Left lobe of liver (tissue), 2 donors: ENCODE results near the gene MCM3. TPM values are rescaled to one million over a fixed set of nuclear protein-coding genes. Genes with fewer than 3 reads are reported as not detected.

Experiments used
- ATAC-seq: fragments of 200-7000 bp; cut with Tn5 transposase; one replicate; pipeline ENCODE4 v1.9.1; 2020; ENCODE audit warnings: mild to moderate bottlenecking, moderate library complexity
- DNase-seq: peaks from one replicate; pipeline ENCODE4 v3.0.0-alpha.2; 2020; ENCODE audit warnings: low spot score
- total RNA-seq: library from RNA; stranded (reverse); gene quantifications from one replicate; pipeline ENCODE4 v1.2.1, GENCODE V29; 2021
- donor health status: DM: no; HTN: no; CAD: no; lungs with moderate emphysema.
- donor health status: DM: no; HTN: yes; CAD: no.

The MCM3 gene
- total RNA-seq = 7.8 TPM

DNA sequence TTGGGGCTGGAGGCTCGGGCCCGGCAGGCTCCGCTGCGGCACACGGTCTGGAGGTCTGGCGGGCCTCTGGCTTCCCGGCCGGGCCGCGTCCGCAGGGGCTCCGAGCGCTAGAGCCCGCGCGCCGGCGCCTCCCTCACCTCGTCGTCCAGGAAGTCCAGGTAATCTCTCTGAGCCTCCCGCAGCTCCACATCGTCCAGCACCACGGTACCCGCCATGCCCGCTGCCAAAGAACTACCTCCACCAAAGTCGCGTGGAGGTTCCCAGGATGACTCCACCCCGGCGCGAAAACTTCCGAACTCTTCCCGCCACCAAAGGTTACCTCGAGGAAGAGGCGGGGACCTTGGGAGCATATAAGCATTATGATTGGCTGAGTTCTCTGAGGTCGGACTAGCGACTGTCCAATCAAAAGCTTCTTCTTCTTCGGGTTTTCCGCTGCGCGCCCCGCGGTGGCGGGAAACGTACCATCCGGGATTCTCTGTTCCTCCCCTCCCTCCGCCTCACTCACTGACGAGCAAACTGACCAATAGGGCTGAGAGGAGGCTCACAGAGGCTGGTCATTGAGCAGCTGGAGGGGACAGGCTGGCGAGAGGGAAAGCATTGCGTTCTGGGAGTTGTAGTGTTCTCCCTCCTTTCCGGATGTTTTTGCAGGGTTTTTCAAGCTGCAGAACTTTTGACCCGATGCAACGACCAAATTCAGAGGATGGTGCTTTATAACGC lies at the start of gene MCM3:
TSS of gene MCM3 (minus strand) at position 283 of the 717 bp plus-strand sequence. CDS start at position 215, 68 bp downstream.
- ATAC-seq (peak; percentile 98), DNase-seq (peak; percentile 98)

DNA sequence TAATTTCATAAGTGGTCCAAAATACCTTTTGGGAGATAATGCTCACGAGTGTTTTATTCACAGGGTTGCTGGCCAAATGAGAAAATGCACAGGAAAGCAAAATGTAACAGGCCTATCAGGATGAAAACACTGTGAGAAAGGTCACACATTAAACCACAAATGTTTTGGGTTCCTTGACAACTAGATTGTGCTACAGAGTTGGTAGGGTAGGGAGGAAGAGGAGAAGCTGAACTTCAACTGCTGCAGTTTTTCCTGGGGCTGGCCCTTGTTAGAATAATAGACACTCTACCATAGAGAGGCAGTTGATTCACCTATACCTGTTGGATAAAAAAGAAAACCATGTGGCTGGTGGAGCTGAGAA lies 49.3 kb upstream of the MCM3 start:
- ATAC-seq = no peak

DNA sequence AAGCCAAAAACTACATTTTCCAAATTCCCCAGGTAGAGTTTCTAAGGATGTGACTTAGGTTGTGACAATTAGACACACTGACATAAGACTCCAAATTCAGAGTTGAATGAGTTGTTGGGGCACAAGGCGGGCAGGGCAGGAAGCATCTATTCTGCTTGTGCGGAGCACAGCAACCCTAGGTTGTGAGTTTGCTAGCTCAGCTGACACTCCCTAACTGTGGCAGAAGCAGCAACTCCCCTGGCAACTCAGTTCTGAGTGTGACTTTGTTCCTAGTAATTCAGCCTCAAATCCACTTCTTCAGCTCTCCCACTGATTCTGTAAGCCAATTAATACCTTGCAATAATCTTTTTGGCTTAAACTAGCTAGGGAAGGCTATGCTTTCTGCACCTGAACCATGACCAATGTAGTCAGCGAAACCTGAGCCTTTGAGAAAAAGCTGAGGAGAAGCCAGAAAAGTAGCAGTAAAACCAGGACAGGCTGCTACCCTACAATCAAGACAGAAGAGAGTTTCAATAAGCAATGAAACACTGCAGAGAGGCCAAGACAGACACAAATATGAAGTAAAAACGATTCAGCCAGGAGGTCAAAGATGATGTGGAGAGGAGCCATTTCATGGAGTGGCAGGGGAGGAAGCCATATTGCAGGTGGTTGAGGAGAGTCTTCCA lies 47.4 kb upstream of the MCM3 start:
- DNase-seq (no peak), ATAC-seq (no peak)

More for the DNA sequence above, 49.3 kb upstream of the MCM3 start:
- no peak for DNase-seq

DNA sequence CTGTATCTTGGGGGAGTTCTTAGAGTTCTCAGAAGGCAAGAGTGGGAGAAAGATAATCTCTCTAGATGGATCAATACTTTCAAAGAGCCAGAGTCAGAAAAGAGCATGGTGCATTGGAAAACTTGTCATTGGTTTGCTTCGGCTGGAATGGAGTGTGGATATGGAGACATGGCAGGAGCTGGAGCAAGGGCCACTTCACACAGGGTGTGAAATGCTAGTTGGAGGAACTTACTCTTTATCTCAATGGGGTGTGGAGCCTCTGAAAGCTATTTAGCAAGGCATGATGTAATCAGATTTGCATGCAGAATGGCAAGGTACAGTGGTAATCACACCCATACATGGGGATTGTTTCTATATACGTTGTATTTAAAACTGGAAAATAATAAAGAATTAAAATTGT lies 45.9 kb upstream of the MCM3 start:
- ATAC-seq (no peak), DNase-seq (no peak)

DNA sequence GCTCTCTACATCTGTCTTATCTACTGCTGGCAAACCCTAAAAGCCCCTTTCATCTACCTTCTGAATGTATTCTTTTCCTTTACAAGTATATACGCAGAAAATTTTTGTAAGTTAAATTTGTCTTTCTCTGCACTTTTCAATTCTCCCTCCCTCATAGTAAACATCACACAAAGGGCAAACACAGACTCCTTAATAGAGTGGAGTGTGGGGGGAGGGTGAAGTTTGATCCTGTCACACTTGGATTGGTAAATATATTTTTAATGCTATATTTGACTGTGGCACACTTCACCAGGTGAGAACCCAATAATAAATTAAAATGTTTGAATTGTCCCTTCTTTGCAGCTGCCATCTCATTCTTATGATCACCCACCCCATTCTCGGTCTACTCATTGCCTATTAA lies 44.2 kb upstream of the MCM3 start:
- ATAC-seq = no peak
- no peak for DNase-seq

DNA sequence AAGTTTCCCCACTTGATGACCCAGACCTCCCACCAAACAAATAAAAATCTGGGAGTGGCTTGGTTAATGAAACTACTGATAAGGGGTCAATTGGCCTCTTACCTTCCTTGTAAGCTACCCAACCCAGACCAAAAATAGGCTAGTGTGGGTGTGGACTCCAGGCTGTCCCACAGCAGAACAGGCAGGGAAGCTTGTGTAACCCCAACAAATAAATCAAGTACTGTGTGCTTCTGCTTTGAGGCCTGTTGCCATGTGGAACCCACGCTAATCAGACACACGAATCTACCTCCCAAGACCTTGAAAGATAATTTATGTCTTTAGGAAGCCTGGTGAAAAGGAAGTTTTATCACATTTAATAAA lies 43.7 kb upstream of the MCM3 start:
- DNase-seq (no peak), ATAC-seq (no peak)

DNA sequence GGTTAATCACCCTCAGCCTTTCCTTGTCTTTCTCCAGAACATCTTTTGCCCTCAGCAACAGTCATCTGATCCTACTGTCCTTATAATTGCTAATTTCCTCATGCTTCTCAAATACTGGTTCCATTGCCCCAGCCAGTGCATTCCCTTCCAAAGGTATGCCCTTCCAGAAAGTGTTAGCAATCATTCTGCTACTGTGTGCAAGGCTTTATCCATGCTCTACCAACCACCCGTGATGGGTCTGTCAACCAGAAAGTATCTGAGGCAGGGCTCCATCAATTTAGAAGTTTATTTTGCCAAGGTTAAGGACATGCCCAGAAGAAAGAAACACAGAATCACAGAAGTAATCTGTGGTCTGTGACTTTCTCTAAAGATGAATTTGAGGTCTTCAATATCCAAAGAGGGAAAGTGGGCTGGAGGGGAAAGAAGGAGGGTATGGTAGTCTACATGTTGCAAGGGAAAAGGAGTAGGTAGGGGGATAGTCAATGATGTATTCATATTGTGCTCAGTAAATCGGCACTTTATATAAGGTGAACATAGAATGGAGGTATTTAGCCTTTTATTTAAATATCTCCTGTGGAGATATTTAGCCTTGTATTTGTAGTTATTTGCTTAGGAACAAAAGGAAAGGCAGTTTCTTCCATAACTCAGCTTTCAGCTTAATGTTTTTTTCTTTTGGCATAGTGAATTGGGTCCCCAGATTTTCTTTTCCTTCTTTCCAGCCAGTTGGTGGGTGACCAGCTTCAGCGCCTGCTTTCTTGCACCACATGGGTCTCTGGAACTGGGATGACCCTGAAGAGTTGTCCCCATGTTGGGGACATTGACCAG lies 42.2 kb upstream of the MCM3 start:
- ATAC-seq (no peak), DNase-seq (no peak)

DNA sequence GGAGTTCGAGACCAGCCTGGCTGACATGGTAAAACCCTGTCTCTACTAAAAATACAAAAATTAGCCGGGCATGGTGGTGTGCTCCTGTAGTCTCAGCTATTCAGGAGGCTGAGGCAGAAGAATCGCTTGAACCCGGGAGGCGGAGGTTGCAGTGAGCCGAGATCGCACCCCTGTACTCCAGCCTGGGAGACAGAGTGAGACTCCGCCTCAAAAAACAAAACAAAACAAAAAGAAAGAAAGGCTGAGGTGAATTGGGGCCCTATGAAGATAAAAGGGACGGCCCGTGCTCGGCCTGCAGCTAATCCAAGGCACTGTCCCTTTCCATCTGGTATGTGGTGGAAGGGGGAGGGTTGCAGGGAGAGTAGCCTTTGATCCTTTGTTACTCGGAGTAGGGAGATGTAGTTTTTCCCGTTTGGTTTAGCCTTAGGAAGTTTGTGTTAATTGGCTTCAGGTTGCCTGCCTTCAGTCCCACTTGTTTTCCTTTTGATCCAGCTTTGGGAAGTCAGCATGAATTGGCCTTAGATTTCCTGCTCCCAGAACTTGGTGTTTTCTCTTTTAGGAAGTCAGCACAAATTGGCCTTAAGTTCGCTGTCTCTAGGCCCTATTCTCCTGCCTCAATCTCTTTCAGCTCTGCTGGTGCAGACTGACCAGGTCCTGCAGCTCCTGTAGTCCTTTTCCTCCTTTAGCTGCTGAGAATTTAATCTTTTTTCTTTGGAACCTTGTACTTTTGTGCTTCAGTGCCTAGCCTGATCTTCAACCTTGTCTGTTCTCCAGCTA lies 41.3 kb upstream of the MCM3 start:
- ATAC-seq = no peak
- no peak for DNase-seq

DNA sequence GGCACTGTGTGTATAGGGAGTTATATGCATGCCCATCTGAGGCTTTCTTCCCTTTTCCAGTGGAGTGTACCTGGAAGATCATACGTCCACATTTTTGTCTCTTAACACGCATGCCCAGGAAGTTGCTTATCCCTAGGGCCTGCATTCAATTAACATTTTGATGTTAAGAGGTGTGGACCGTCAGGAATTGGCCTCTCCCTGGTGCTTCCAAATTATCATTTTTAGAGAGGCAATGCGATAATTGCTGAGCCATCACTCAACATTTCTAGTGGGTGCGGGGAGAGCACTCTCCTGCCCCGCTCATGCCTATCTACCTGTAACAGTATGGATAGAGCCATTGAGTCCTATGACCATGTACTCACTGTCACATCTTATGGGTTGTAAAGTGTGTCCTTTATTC lies 39.6 kb upstream of the MCM3 start:
- ATAC-seq (no peak), DNase-seq (no peak)

DNA sequence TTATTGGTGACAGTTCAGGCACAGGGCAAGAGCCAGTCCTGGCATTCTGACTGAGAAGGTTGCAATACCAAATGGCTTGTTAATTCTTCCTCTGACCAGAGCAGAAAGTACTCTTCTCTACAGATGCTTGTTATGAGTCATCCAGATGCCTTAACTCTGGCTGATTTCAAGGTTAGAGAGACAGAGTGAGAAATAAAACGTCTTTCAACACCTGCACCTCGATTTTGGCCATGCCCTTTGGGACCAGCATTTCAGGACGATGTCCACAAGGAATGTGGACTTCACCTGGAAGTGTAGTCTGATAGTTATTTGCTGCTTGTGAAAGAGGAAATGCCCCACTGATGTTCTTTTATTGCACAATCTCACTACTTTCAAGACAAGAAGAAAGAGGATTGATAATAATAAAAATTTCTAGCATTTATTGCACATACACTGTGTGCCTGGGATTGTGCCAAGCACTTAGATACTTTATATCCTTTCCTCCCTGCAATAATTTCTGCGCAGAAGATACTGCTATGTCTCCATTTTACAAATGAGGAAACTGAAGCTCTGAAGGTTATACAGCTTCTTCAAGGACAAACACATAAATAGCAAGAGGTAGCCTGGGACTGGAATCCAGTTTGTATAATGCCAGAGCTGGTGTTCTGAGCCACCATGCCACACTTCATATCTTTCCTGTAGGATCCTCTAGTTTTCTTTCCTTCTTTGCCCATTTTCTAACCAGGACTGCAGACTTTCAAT lies 33.5 kb upstream of the MCM3 start:
- no peak for DNase-seq
- no peak for ATAC-seq

DNA sequence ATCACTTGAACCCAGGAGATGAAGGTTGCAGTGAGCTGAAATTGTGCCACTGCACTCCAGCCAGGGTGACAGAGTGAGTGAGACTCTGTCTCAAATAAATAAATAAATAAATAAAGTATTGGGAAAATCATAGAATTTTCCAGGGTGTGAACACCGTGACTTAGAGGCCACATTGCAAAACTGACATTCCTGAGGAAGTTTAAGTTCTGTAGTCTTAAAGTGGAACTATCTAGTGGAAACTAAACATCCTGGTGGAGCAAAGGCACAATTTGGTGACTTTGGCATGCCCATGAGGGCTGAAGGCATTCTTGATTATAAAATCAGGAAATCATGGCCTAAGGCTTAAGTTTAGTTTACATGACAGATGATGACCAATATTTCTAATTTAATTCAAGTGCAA lies 32.7 kb upstream of the MCM3 start:
- DNase-seq (no peak), ATAC-seq (no peak)

DNA sequence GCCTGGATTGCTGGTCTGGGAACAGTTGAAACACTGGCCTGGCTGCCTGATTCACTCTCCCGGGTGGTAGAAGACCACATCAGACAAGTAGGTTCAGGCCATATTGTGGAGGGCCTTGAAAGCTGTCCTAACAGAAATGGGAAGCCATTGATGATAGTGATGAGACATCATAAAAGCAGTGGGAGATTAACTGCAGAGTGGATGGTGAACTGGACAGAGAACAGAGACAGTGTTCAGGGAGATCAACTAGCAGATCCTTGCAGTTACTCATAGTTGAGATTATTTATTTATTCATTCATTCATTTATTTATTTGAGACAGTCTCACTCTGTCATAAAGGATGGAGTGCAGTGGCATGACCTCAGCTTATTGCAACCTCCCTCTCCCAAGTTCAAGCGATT lies 30.2 kb upstream of the MCM3 start:
- ATAC-seq (no peak), DNase-seq (no peak)

DNA sequence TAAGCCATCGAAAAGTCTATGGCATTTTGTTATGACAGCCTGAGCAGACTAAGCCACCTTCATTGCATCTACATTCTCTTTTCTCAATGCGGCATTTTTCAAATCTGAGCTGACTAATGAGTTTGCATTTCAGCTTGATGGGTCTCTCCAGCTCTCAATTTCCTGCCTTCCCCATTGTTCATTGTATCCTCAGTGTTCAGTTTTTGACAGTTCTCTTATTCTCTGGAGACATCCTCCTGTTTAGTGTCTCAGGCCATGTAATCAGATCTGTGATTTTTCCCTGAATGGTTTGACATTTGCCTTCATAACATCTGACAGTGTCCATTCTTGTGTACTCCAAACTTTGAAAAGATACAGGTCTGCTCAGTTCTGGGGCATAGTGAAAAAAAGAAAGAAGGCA lies 27.9 kb upstream of the MCM3 start:
- ATAC-seq (no peak), DNase-seq (no peak)

DNA sequence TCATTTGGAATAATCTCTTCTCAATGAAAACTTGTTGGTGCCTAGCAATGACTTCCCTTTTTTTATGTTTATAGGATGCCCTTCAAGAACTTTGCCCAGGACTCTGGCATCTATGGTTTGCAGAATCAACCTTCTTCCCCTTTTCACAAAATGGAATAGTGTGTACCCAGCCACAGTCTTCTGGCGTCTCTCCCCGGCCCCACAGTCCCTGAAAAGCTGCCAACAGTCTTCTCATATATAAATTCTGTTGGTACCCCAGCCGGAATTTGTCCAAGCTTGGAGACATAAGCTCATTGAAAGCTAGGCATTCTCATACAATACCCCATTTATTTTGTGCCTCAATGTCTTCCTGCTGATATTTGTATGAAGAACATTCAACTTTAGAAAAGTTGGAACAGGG lies 26.4 kb upstream of the MCM3 start:
- DNase-seq = no peak
- no peak for ATAC-seq

DNA sequence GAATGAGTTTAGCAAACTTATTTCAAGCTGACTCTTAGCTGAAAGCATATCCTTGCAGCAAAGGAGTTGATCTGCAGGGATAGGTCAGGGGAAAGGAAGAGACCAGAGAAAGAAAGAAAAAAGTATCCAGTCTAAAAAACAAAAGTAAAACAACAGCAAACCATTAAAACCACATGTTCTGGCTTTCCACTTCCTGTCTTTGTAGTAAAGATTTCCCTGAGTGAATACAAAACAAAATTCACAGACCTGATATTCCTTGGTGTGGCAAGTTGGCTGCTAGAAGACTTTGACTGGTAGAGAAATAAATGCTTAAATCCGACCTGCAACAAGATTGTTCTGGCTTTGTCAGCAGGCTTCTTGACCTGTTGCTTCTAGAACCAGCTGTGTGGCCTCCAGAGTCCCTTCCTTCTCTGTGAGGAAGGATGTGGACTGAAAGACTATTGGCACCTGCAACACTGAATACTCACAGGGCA lies 23.4 kb upstream of the MCM3 start:
- no peak for DNase-seq
- ATAC-seq = no peak

DNA sequence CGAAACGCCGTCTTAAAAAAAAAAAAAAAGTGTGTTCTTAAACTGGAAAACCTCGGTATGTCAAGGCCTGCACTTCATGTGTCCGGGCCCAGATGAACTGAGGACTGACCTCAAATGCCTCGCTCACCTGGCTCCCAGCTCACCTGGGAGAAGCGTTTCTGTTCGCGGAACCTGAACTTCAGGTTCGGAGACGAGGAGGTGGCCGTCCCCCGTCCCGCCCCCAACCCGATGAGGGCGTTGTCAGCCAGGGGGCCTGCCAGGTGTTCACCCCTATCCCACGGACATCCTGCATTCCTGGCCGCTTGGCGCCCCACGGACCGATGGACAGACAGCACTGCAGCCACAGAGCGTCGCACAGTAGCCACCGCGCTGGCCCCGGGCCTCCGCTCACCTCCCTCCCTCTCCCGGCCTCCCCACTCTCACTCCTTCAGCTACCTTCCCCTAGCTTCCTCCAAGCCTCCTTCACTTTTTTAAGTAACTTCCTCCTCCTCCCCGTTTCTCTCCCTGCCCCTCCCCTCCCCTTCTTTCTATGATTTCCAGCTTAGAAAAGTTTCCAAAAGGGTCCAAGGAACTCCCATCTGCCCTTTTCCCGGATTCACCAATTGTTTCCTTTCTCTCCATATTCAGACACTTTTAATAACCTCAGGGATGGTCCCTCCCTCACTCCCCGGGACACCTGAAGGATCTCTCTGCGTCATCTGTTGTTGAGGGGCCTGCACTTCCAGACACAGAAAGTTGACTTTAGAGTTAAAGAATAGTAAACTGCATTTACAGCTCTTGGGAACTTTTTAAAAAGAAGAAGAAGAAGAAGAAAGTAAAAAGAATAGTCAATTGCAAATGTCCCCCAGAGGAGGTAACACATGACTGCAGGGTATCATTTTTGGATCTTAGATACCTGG lies 22.7 kb upstream of the MCM3 start:
- no peak for ATAC-seq
- no peak for DNase-seq

DNA sequence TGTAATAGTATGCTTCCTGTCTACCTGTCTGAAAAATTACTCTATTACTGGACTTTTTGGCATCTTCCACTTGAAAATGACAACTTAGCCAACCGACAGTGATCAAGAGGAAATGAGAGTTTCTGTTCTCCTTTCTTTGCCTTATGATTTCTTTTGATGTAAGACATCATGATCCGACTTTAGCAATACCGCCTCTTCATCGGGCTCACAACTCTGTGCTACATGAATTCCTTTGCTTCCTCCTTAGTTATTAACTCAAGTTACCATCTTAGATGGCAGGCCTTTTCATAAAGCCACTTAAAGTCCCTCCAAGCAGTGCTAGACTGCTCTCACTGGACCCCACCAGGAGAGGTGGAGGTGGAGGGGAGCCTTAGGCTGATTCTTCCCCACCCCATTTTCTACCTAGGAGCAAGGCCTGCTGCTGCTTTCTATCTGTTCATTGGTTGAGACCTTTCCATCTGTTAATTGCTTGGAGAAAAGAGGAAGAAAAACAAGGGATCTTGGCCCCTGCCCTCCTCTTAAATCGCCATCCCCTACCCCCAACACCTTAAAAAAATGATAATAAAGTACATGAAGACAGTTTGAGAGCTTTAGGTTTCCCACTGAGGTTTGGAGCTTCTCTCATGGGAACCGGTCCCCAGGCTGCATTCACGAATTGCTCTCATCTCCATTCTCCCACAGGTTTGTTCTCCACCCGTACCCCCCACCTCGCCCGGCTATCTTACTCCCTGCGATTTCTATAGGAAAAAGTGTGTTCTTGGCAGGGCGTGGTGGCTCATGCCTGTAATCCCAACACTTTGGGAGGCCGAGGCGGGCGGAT lies 21.6 kb upstream of the MCM3 start:
- no peak for DNase-seq
- no peak for ATAC-seq

DNA sequence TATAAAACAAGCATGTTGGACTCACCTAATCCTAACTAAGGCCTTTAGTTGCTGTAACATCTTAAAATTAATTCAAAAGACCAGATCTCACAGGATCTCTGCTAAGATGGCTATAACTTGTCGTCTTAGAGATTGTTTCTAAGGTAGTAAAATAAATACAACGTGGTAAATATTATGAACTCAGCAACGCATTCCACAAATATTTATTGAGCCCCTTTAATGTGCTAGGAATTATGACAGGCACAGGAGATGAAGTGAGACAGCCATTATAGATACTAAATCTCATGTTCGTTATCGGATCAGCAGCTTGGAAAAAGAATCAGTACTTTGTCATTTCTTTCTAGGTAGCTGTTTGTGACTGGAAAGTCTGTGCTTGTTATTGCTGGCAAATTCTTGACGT lies 20.9 kb upstream of the MCM3 start:
- DNase-seq (no peak), ATAC-seq (no peak)

DNA sequence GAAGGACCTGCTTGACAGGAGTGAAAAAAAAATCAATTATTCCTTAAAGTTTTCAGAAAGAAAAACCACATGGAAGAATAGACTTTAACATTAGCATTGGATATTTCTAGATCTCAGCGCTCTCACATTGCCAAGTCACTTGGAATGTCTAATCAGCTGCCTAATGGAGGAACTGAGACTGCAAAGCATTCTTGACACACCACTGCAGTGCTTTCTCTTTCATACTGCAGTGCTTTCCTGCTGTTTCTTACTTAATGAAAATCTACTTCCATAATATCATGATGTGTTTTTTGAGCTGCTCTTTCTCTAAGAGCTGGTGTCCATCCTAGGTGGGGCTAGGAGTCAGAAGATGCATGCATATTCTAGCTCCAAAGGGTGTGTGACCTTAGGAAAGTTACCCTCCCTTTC lies 20.4 kb upstream of the MCM3 start:
- peak; percentile 17 for ATAC-seq

More for the DNA sequence above, 20.4 kb upstream of the MCM3 start:
- no peak for DNase-seq
